HepG2 (cell line): Measurements from ENCODE around the gene CASTOR1. TPM values are rescaled to one million over a fixed set of nuclear protein-coding genes. Genes with fewer than 3 reads are reported as not detected.
A peak's percentile ranks its signal among the peaks of the same experiment; 100 is the strongest.

Experiments
- CEBPB ChIP-seq: IDR thresholded peaks from 2 replicates; pipeline ENCODE4 v1.6.1; 2011; ENCODE audit warnings: low read depth, low read length, improper control_type of control experiment, borderline replicate concordance
- CEBPG ChIP-seq: IDR thresholded peaks from 2 replicates; pipeline ENCODE4 v1.6.1; 2016
- EHMT2 ChIP-seq: fragments of 200-600 bp; sonication (generic); IDR thresholded peaks from 2 replicates; pipeline ENCODE4 v1.7.0; 2017; ENCODE audit warnings: antibody characterized with exemption, low read depth, low read length, borderline replicate concordance
- FOSL2 ChIP-seq: sonication (generic); formaldehyde crosslinking; IDR thresholded peaks from 2 replicates; pipeline ENCODE4 v1.4.0; 2020; ENCODE audit warnings: missing genetic modification reagents
- GABPB1 ChIP-seq: IDR thresholded peaks from 2 replicates; pipeline ENCODE4 v1.6.1; 2016; ENCODE audit warnings: mild to moderate bottlenecking, missing genetic modification reagents, moderate library complexity, missing compliant biosample characterization
- HMGXB3 ChIP-seq: sonication (generic); formaldehyde crosslinking; IDR thresholded peaks from 2 replicates; pipeline ENCODE4 v1.4.0; 2020; ENCODE audit warnings: missing genetic modification reagents, borderline replicate concordance
- MXI1 ChIP-seq: IDR thresholded peaks from 3 replicates; pipeline ENCODE4 v1.6.1; 2012; ENCODE audit warnings: low read depth, low read length, inconsistent platforms, borderline replicate concordance
- PLRG1 ChIP-seq: fragments of 450-650 bp; conservative IDR thresholded peaks from 2 replicates; pipeline ENCODE4 v1.6.1; 2016
- RORA ChIP-seq: sonication (generic); formaldehyde crosslinking; IDR thresholded peaks from 2 replicates; pipeline ENCODE4 v1.5.0; 2020; ENCODE audit warnings: mild to moderate bottlenecking, missing genetic modification reagents, moderate library complexity
- SRSF9 ChIP-seq: fragments of 200-400 bp; formaldehyde crosslinking; IDR thresholded peaks from 2 replicates; pipeline ENCODE4 v1.6.1; 2018; ENCODE audit warnings: borderline replicate concordance, mild to moderate bottlenecking, low read depth, low read length; ENCODE audit not compliant: insufficient read depth, poor library complexity, severe bottlenecking
- ZFP41 ChIP-seq: sonication (generic); formaldehyde crosslinking; IDR thresholded peaks from 2 replicates; pipeline ENCODE4 v1.4.0; 2020; ENCODE audit warnings: mild to moderate bottlenecking, missing genetic modification reagents, borderline replicate concordance
- ZNF160 ChIP-seq: sonication (generic); formaldehyde crosslinking; IDR thresholded peaks from 2 replicates; pipeline ENCODE4 v1.8.0; 2022; ENCODE audit warnings: mild to moderate bottlenecking, inconsistent platforms, missing genetic modification reagents
- ZNF234 ChIP-seq: sonication (generic); formaldehyde crosslinking; conservative IDR thresholded peaks from 2 replicates; pipeline ENCODE4 v1.5.1; 2020; ENCODE audit warnings: mild to moderate bottlenecking, missing genetic modification reagents
- ZNF569 ChIP-seq: sonication (generic); formaldehyde crosslinking; IDR thresholded peaks from 2 replicates; pipeline ENCODE4 v1.5.0; 2020; ENCODE audit warnings: mild to moderate bottlenecking, missing genetic modification reagents, moderate library complexity, borderline replicate concordance
- ZNF577 ChIP-seq: sonication (generic); formaldehyde crosslinking; IDR thresholded peaks from 2 replicates; pipeline ENCODE4 v1.4.0; 2020; ENCODE audit warnings: mild to moderate bottlenecking, low read depth, missing genetic modification reagents, borderline replicate concordance
- ZNF598 ChIP-seq: sonication (generic); formaldehyde crosslinking; IDR thresholded peaks from 2 replicates; pipeline ENCODE4 v1.5.1; 2020; ENCODE audit warnings: mild to moderate bottlenecking, missing genetic modification reagents, borderline replicate concordance
- ZNF782 ChIP-seq: sonication (generic); formaldehyde crosslinking; IDR thresholded peaks from 2 replicates; pipeline ENCODE4 v1.4.0; 2020; ENCODE audit warnings: missing genetic modification reagents, mild to moderate bottlenecking, borderline replicate concordance
- polyA plus RNA-seq, 8 experiments: library from polyadenylated mRNA; depleted of rRNA in 3 of 8; stranded (reverse) in 7 of 8; unstranded in 1 of 8; fragments of >200 nt; fragmentation: Illumina TruSeq in 4 of 8; extraction: Trizol in 4 of 8; gene quantifications; 2 replicates each; pipeline versions ENCODE4 v1.2.1 to v1.2.3, GENCODE V29; 2011 to 2016; ENCODE audit warnings: low read depth in 4 of 8, missing spikeins in 1 of 8, mixed read lengths in 1 of 8; ENCODE audit not compliant: insufficient read depth in 1 of 8
- total RNA-seq, 5 experiments: library from RNA; depleted of rRNA; stranded (reverse); fragments of >200 nt; fragmentation: Illumina TruSeq; extraction: Trizol; gene quantifications; 2 replicates each; pipeline ENCODE4 v1.2.3, GENCODE V29; 2016; ENCODE audit warnings: low read depth in 1 of 5
- TF ChIP-seq, protein P1 (sequence below): sonication (generic); formaldehyde crosslinking; IDR thresholded peaks from 2 replicates; pipeline ENCODE4 v1.4.0; 2020; ENCODE audit warnings: missing genetic modification reagents
- TF ChIP-seq, protein P2 (sequence below): sonication (generic); formaldehyde crosslinking; IDR thresholded peaks from 2 replicates; pipeline ENCODE4 v1.4.0; 2020; ENCODE audit warnings: missing genetic modification reagents

CASTOR1 gene
- total and polyA plus RNA-seq, 2 of the 13 experiments (the other 11 are each of a cell fraction or from before 2014, with no cell fraction given), result 2.6 to 4.4 TPM

- TF ChIP-seq, protein P1, sequence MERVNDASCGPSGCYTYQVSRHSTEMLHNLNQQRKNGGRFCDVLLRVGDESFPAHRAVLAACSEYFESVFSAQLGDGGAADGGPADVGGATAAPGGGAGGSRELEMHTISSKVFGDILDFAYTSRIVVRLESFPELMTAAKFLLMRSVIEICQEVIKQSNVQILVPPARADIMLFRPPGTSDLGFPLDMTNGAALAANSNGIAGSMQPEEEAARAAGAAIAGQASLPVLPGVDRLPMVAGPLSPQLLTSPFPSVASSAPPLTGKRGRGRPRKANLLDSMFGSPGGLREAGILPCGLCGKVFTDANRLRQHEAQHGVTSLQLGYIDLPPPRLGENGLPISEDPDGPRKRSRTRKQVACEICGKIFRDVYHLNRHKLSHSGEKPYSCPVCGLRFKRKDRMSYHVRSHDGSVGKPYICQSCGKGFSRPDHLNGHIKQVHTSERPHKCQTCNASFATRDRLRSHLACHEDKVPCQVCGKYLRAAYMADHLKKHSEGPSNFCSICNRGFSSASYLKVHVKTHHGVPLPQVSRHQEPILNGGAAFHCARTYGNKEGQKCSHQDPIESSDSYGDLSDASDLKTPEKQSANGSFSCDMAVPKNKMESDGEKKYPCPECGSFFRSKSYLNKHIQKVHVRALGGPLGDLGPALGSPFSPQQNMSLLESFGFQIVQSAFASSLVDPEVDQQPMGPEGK, result 0 out of 2 replicates have a peak, but pooled peaks have one; percentile 23
- no peak for TF ChIP-seq PLRG1
- TF ChIP-seq ZNF598 (CRISPR knock-in tag), result no peak
- no peak for TF ChIP-seq ZNF234 (CRISPR knock-in tag)
- peak; percentile 67; the same call in 1 of the 2 replicates for TF ChIP-seq GABPB1
- no peak for TF ChIP-seq SRSF9
- TF ChIP-seq, protein P2, sequence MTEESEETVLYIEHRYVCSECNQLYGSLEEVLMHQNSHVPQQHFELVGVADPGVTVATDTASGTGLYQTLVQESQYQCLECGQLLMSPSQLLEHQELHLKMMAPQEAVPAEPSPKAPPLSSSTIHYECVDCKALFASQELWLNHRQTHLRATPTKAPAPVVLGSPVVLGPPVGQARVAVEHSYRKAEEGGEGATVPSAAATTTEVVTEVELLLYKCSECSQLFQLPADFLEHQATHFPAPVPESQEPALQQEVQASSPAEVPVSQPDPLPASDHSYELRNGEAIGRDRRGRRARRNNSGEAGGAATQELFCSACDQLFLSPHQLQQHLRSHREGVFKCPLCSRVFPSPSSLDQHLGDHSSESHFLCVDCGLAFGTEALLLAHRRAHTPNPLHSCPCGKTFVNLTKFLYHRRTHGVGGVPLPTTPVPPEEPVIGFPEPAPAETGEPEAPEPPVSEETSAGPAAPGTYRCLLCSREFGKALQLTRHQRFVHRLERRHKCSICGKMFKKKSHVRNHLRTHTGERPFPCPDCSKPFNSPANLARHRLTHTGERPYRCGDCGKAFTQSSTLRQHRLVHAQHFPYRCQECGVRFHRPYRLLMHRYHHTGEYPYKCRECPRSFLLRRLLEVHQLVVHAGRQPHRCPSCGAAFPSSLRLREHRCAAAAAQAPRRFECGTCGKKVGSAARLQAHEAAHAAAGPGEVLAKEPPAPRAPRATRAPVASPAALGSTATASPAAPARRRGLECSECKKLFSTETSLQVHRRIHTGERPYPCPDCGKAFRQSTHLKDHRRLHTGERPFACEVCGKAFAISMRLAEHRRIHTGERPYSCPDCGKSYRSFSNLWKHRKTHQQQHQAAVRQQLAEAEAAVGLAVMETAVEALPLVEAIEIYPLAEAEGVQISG, result no peak
- no peak for TF ChIP-seq ZNF569 (CRISPR knock-in tag)
- TF ChIP-seq ZNF782 (CRISPR knock-in tag), result no peak
- TF ChIP-seq MXI1, result no peak
- no peak for TF ChIP-seq HMGXB3
- no peak for TF ChIP-seq ZNF577
- TF ChIP-seq EHMT2, result no peak
- no peak for TF ChIP-seq RORA (CRISPR knock-in tag)
- peak; percentile 83; the same call in 1 of the 2 replicates for TF ChIP-seq CEBPB
- TF ChIP-seq FOSL2 (CRISPR knock-in tag), result 0 out of 2 replicates have a peak, but pooled peaks have one; percentile 7
- no peak for TF ChIP-seq ZNF160 (CRISPR knock-in tag)
- peak; percentile 61 for TF ChIP-seq CEBPG (CRISPR knock-in tag)
- no peak for TF ChIP-seq ZFP41 (CRISPR knock-in tag)
These were observed 23.4 kb downstream of the CASTOR1 start (continued) for GRCh38 chr22:30265823-30266444.
